ENCODE measurements around the gene NHERF2. TPM values are rescaled to one million over a fixed set of nuclear protein-coding genes. Genes with fewer than 3 reads are reported as not detected.

The NHERF2 gene
- total and polyA plus RNA-seq, 9 donors, result 6.3 to 118 (median 78.7) TPM

DNA sequence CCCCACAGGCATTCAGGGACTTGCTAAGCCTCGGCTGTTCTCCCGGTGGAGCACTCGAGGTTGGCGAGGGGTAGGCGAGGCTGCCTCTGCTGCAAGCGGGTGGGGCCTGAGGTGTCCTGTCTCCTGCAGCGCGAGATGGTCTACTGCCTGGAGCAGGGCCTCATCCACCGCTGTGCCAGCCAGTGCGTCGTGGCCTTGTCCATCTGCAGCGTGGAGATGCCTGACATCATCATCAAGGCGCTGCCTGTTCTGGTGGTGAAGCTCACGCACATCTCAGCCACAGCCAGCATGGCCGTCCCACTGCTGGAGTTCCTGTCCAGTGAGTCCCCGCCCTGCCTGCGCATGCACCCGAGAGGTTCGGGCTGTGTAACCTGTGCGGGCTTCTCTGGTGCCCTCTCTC lies 47.4 kb downstream of the NHERF2 start:
- WGBS, 3 donors, result 93 to 97% (median 94%) methylated on average over 13 to 20 of the region's 20 CpGs
- no peak for TF ChIP-seq POLR2A (IDR thresholded peaks at IDR 0.05)
- no peak for TF ChIP-seq EP300 (IDR thresholded peaks at IDR 0.05)
- TF ChIP-seq, protein P1, sequence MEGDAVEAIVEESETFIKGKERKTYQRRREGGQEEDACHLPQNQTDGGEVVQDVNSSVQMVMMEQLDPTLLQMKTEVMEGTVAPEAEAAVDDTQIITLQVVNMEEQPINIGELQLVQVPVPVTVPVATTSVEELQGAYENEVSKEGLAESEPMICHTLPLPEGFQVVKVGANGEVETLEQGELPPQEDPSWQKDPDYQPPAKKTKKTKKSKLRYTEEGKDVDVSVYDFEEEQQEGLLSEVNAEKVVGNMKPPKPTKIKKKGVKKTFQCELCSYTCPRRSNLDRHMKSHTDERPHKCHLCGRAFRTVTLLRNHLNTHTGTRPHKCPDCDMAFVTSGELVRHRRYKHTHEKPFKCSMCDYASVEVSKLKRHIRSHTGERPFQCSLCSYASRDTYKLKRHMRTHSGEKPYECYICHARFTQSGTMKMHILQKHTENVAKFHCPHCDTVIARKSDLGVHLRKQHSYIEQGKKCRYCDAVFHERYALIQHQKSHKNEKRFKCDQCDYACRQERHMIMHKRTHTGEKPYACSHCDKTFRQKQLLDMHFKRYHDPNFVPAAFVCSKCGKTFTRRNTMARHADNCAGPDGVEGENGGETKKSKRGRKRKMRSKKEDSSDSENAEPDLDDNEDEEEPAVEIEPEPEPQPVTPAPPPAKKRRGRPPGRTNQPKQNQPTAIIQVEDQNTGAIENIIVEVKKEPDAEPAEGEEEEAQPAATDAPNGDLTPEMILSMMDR (IDR thresholded peaks at IDR 0.05), result no peak
- Histone ChIP-seq H3K36me3 (no peaks in the 10 kb centered on the region), H3K4me1 (ENCODE audit: insufficient read depth) (no peaks in the 10 kb centered on the region), H3K27me3 (no peaks in the 10 kb centered on the region), H3K27ac (no peak overlapping the region), H3K9me3 (no peaks in the 10 kb centered on the region), H3K4me3 (no peak overlapping the region)
- DNase-seq, result no peak
- intact Hi-C loops (cut with DNase I), result loop anchor here in 1 of 4 donors (10.0 kb wide), 1 partner anchor 61 kb away; the partner anchor contains the start of gene PKD1

DNA sequence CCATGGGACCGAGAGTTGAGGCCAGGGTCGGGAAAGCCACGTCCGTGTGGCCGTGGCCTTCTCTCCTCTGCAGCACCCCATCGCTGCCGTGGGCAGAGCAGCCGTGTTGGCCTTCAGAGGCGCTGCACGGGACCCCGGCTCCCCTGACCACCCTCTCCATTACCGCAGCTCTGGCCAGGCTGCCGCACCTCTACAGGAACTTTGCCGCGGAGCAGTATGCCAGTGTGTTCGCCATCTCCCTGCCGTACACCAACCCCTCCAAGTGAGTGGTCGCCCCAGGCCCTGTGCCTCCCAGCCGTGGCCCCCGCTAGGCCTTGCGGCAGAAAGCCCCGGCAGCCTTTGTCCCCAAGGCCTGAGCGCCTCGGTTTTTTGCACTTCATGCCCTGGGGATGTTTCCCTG lies 48.9 kb downstream of the NHERF2 start:
- TF ChIP-seq POLR2A (IDR thresholded peaks at IDR 0.05), result no peak
- TF ChIP-seq, protein P1 (IDR thresholded peaks at IDR 0.05), result no peak
- no peak for TF ChIP-seq EP300 (IDR thresholded peaks at IDR 0.05)
- Histone ChIP-seq H3K27me3 (no peaks in the 10 kb centered on the region), H3K9me3 (no peaks in the 10 kb centered on the region), H3K27ac (no peak overlapping the region), H3K4me3 (no peak overlapping the region), H3K4me1 (ENCODE audit: insufficient read depth) (no peaks in the 10 kb centered on the region), H3K36me3 (no peaks in the 10 kb centered on the region)
- intact Hi-C loops (cut with DNase I), result loop anchor here in 1 of 4 donors (10.0 kb wide), 1 partner anchor 59 kb away; the partner anchor contains the start of gene PKD1
- no peak for DNase-seq
- WGBS, 3 donors, result 92 to 96% (median 92%) methylated on average over 24 of the region's 24 CpGs

DNA sequence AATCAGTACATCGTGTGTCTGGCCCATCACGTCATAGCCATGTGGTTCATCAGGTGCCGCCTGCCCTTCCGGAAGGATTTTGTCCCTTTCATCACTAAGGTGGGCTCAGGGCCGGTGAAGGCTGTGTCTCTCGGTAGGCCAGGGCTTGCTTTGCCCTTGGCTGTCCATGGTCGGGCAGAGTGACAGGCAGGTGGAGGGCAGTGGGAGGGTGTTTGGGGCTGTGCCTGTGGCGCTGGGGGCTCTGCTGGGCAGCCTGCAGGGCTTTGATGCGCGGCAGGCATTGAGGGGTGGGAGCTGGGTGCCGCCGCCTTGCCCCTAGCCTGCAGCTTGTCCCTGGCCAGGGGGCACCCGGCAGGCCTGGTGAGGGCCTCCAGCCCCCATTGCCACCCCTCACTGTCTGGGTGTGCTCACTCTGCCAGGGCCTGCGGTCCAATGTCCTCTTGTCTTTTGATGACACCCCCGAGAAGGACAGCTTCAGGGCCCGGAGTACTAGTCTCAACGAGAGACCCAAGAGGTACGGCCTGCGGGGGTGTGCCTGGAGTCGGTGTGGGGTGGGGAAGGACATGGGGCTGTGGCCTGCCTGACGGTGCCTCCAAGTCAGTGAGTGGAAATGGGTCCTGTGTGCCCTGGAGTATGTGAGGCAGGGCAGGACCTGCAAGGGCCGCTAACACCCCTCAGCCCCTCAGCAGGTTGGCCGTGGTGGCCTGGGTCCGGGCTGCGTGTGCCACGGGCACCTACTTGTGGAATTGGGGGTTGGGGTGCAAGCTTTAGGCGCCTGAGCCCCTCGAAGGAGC lies 49.6 kb downstream of the NHERF2 start:
- intact Hi-C loops (cut with DNase I), result loop anchor here in 1 of 4 donors (10.0 kb wide), 1 partner anchor 59 kb away; the partner anchor contains the start of gene PKD1
- 90 to 96% (median 93%) methylated on average over 26 to 28 of the region's 28 CpGs for WGBS, 3 donors
- Histone ChIP-seq H3K36me3 (no peaks in the 10 kb centered on the region), H3K27ac (no peak overlapping the region), H3K9me3 (no peaks in the 10 kb centered on the region), H3K4me1 (ENCODE audit: insufficient read depth) (no peaks in the 10 kb centered on the region), H3K4me3 (no peak overlapping the region), H3K27me3 (no peaks in the 10 kb centered on the region)
- TF ChIP-seq, protein P1 (IDR thresholded peaks at IDR 0.05), result no peak
- TF ChIP-seq EP300 (IDR thresholded peaks at IDR 0.05), result no peak
- no peak for TF ChIP-seq POLR2A (IDR thresholded peaks at IDR 0.05)
- DNase-seq, result no peak

DNA sequence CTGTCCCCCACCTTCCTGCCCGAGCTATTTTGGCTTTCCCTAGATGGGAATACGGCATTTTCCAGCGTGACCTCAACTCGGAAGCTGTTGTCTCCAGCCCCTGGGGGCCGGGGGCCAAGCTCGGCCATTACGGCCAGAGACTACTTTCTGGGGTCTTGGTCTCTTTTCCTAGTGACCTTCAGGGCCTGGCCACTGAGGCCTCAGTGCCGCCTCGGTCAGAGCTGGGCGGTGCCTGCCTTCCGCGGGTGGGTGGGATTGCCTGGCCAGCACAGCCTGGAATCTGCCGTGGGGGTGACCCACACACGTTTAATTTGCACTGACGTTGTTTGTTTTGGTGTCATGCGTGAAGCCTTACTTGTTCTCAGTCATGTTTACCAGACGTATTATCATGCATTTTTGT lies 50.3 kb downstream of the NHERF2 start:
- intact Hi-C loops (cut with DNase I), result loop anchor here in 1 of 4 donors (10.0 kb wide), 1 partner anchor 58 kb away; the partner anchor contains the start of gene PKD1
- Histone ChIP-seq H3K36me3 (no peaks in the 10 kb centered on the region), H3K27me3 (no peaks in the 10 kb centered on the region), H3K4me1 (ENCODE audit: insufficient read depth) (no peaks in the 10 kb centered on the region), H3K27ac (no peak overlapping the region), H3K4me3 (no peak overlapping the region), H3K9me3 (no peaks in the 10 kb centered on the region)
- no peak for DNase-seq
- WGBS, 3 donors, result 79 to 89% (median 83%) methylated on average over 17 of the region's 17 CpGs
- TF ChIP-seq EP300 (IDR thresholded peaks at IDR 0.05) (no peak), POLR2A (IDR thresholded peaks at IDR 0.05) (no peak)
- TF ChIP-seq, protein P1 (IDR thresholded peaks at IDR 0.05), result no peak
